Measurements from ENCODE around the gene KIAA0586.

The KIAA0586 gene

GRCh38 chr14:58599707-58600106, 172.2 kb downstream of the KIAA0586 start:
- no peak for DNase-seq

All from NCI-H187 (cell line).